VCaP (cell line): ENCODE data around the gene DENND4B.
A peak's percentile ranks its signal among the peaks of the same experiment; 100 is the strongest.

ENCODE experiments used
- H3K27ac ChIP-seq: fragments of 450-650 bp; 2 replicates; pipeline ENCODE4 v1.5.1; 2017
- CTCF ChIP-seq: fragments of 450-650 bp; conservative IDR thresholded peaks from 2 replicates; pipeline ENCODE4 v1.5.1; 2017; ENCODE audit warnings: mild to moderate bottlenecking, moderate library complexity

DENND4B gene

GRCh38 chr1:153951801-153952200 lies 5.3 kb upstream of the DENND4B start:
- no peak for TF ChIP-seq CTCF

GRCh38 chr1:153951183-153951582 lies 4.7 kb upstream of the DENND4B start:
- no peak overlapping the region for H3K27ac ChIP-seq
- no peak for TF ChIP-seq CTCF

More at GRCh38 chr1:153951801-153952200, 5.3 kb upstream of the DENND4B start:
- no peak overlapping the region for H3K27ac ChIP-seq

GRCh38 chr1:153945795-153946621 lies 510 bp downstream of the DENND4B start:
- H3K27ac ChIP-seq = peak overlapping the region; percentile 95
- TF ChIP-seq CTCF = no peak

DNA sequence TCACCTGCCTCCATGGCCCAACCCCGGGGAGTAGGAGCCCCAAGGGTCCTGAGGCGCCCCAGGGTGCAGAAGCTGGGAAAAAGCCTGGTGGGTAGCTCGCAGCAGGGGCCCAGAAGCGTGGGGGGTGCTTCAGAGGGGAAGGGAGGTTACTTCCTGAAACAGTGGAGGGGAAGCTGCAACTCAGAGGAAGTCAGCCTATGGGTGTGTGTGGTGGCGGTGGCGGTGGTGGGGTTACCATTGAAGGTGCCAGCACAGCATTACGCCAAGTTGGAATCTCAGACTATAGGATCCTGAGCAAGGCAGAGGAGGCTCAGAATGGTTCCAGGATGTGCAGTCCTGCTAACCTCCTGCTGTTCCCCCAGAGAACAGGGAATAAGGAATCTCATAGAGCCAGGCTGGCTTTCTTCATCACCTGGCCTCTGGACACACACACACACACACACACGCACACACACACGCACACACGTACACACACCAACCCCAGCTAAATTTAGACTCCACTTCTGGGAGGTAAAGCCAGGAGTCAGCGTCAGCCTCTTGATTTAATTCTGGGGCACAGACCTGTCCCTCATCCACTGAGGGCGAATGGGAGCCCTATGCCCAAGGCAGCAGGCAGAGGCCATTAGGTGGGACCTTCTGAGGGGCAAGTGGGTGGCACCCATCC lies 1.3 kb downstream of the DENND4B start:
- no peak for TF ChIP-seq CTCF
- H3K27ac ChIP-seq = peak overlapping the region; percentile 95

- peak overlapping the region; percentile 95 for H3K27ac ChIP-seq
- no peak for TF ChIP-seq CTCF
These were observed 1.7 kb downstream of the DENND4B start for GRCh38 chr1:153944827-153945117.

DNA sequence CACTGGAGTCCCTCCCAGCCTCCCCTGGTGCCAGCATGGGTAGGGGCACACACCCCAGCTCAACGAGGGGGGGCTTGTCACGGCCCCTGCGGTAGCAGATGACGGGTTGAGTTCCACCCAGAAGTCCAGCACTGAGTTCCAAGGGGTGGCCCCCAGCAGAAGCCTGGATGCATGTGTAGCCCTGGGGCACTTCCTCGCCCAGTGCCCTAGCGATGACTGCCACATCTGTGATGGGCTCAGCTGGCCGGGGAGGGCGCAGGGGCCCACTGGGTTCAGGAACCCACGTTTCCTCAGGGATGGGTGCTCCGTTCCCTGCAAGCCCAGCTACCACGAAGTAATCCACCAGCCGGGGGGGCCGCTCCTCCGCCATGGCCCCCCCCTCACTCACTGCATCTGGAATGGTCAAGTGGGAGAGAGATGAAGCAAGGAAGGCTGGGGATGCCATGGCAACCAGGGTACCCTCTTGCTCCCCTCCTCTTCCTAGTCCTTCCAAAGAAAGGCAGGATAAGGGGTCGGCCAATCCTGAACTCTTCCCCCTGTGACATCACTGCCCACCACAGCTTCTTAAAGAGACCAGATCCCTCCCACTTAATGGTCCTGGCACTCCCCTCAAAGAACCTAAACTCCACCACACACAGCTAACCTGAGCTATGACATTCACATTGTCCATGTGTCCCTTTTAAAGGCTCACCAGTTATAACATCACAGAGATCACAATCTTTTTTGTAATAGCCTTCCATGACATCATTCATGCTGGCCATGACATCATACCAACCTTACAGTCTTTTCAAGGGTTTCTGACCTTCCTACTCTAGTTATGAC lies 2.3 kb downstream of the DENND4B start:
- no peak for TF ChIP-seq CTCF
- H3K27ac ChIP-seq = peak overlapping the region; percentile 95
